NT2/D1 (cell line): Measurements from ENCODE around the gene SIGLEC11.

Experiments
- SUZ12 ChIP-seq: IDR thresholded peaks from 2 replicates; pipeline ENCODE4 v1.6.1; 2011; ENCODE audit not compliant: insufficient read length, insufficient read depth; ENCODE audit errors: extremely low read depth
- YY1 ChIP-seq: IDR thresholded peaks from 2 replicates; pipeline ENCODE4 v1.6.1; 2011; ENCODE audit not compliant: insufficient read length, insufficient read depth
- ZNF274 ChIP-seq: IDR thresholded peaks from 2 replicates; pipeline ENCODE4 v1.6.1; 2011; ENCODE audit warnings: mild to moderate bottlenecking, low read depth, low read length

- no peak for TF ChIP-seq ZNF274
- no peak for TF ChIP-seq SUZ12
- no peak for TF ChIP-seq YY1
These were observed 40.2 kb downstream of the SIGLEC11 start for GRCh38 chr19:49920624-49921363.
